C4-2B (cell line): ENCODE measurements around the gene ACVR1.
"Not testable (repeated sequence)": the region's sequence is repeated elsewhere in the genome, so short reads cannot be mapped to it uniquely, and the experiment has no call there.

Source experiments
- H3K27ac ChIP-seq: fragments of 450-650 bp; 2 replicates; pipeline ENCODE4 v1.5.1; 2017
- CTCF ChIP-seq: fragments of 450-650 bp; conservative IDR thresholded peaks from 2 replicates; pipeline ENCODE4 v1.5.1; 2017; ENCODE audit warnings: mild to moderate bottlenecking
- ZFX ChIP-seq: fragments of 450-650 bp; IDR thresholded peaks from 2 replicates; pipeline ENCODE4 v1.6.1; 2017

Gene ACVR1

GRCh38 chr2:157733263-157733662 lies 142.9 kb downstream of the ACVR1 start:
- TF ChIP-seq CTCF (no peak), ZFX (no peak)
- H3K27ac ChIP-seq, result no peak overlapping the region

GRCh38 chr2:157732596-157732995 lies 143.5 kb downstream of the ACVR1 start:
- TF ChIP-seq CTCF (no peak), ZFX (no peak)
- H3K27ac ChIP-seq, result no peak overlapping the region

GRCh38 chr2:157727693-157728092 lies 148.4 kb downstream of the ACVR1 start:
- TF ChIP-seq ZFX, result no peak
- no peak for TF ChIP-seq CTCF

GRCh38 chr2:157726946-157727345 lies 149.2 kb downstream of the ACVR1 start:
- TF ChIP-seq ZFX (no peak), CTCF (no peak)
- no peak overlapping the region for H3K27ac ChIP-seq

More at GRCh38 chr2:157727693-157728092, 148.4 kb downstream of the ACVR1 start:
- H3K27ac ChIP-seq, result no peak overlapping the region

- no peak overlapping the region for H3K27ac ChIP-seq
- no peak for TF ChIP-seq CTCF
- TF ChIP-seq ZFX, result no peak
These were observed 150.3 kb downstream of the ACVR1 start for GRCh38 chr2:157725846-157726245.

- TF ChIP-seq CTCF (no peak), ZFX (no peak)
- H3K27ac ChIP-seq, result no peak overlapping the region
These were observed 153.4 kb downstream of the ACVR1 start for GRCh38 chr2:157722580-157723234.

- no peak overlapping the region for H3K27ac ChIP-seq
- TF ChIP-seq CTCF (no peak), ZFX (no peak)
These were observed 155.6 kb downstream of the ACVR1 start for GRCh38 chr2:157720504-157720903.

- not testable (repeated sequence) for H3K27ac ChIP-seq
These were observed 171.5 kb downstream of the ACVR1 start for GRCh38 chr2:157704653-157705052.

GRCh38 chr2:157704148-157704547 lies 172.0 kb downstream of the ACVR1 start:
- H3K27ac ChIP-seq, result not testable (repeated sequence)
